DOHH2 (cell line): ENCODE results near the gene LAMC2.

ENCODE experiments used
- CTCF ChIP-seq: fragments of 200-600 bp; sonication (generic); IDR thresholded peaks from one replicate; pipeline ENCODE4 v1.5.1; 2014; ENCODE audit warnings: antibody characterized with exemption, mild to moderate bottlenecking, low read depth, low read length; ENCODE audit not compliant: poor library complexity, severe bottlenecking
- EZH2phosphoT487 ChIP-seq: fragments of 200-600 bp; sonication (generic); IDR thresholded peaks from 2 replicates; pipeline ENCODE4 v1.6.1; 2017; ENCODE audit warnings: borderline replicate concordance, mild to moderate bottlenecking, antibody characterized with exemption, low read length, moderate library complexity, mixed read lengths

- no peak for TF ChIP-seq CTCF
- no peak for TF ChIP-seq EZH2phosphoT487
Observed at GRCh38 chr1:183239793-183240525, 53.9 kb downstream of the LAMC2 start.
